H9 (cell line): ENCODE measurements around the gene CACTIN. TPM values are rescaled to one million over a fixed set of nuclear protein-coding genes. Genes with fewer than 3 reads are reported as not detected.
"Not testable (repeated sequence)": the region's sequence is repeated elsewhere in the genome, so short reads cannot be mapped to it uniquely, and the experiment has no call there.

Source experiments
- DNase-seq: peaks from one replicate; pipeline ENCODE4 v3.0.0-alpha.2; 2017
- H2AFZ ChIP-seq: one replicate; pipeline ENCODE4 v1.6.1; 2013; ENCODE audit warnings: mild to moderate bottlenecking, low read length, control low read depth, moderate library complexity
- H2AK5ac ChIP-seq: 2 replicates; pipeline ENCODE4 v1.6.1; 2013; ENCODE audit warnings: low read length, control low read depth, mixed read lengths; ENCODE audit not compliant: insufficient read length
- H2BK120ac ChIP-seq: one replicate; pipeline ENCODE4 v1.6.1; 2013; ENCODE audit warnings: low read depth, mild to moderate bottlenecking, low read length, control low read depth, inconsistent platforms; ENCODE audit not compliant: poor library complexity, severe bottlenecking
- H2BK12ac ChIP-seq: 2 replicates; pipeline ENCODE4 v1.6.1; 2013; ENCODE audit warnings: low read length, control low read depth, mixed read lengths, low read depth; ENCODE audit not compliant: insufficient read length
- H2BK15ac ChIP-seq: 2 replicates; pipeline ENCODE4 v1.6.1; 2013; ENCODE audit warnings: low read depth, low read length, control low read depth
- H2BK20ac ChIP-seq: one replicate; pipeline ENCODE4 v1.6.1; 2013; ENCODE audit warnings: low read depth, mild to moderate bottlenecking, low read length, control low read depth, inconsistent platforms; ENCODE audit not compliant: poor library complexity, severe bottlenecking
- H2BK5ac ChIP-seq: 2 replicates; pipeline ENCODE4 v1.6.1; 2013; ENCODE audit warnings: low read length, control low read depth, mixed read lengths; ENCODE audit not compliant: insufficient read length
- H3K14ac ChIP-seq: 2 replicates; pipeline ENCODE4 v1.6.1; 2013; ENCODE audit warnings: low read length, control low read depth; ENCODE audit not compliant: insufficient read depth
- H3K18ac ChIP-seq: 2 replicates; pipeline ENCODE4 v1.6.1; 2013; ENCODE audit warnings: low read depth, mild to moderate bottlenecking, mixed read lengths, low read length, control low read depth; ENCODE audit not compliant: insufficient read length
- H3K23ac ChIP-seq: 2 replicates; pipeline ENCODE4 v1.6.1; 2013; ENCODE audit warnings: low read length, control low read depth, mixed read lengths, low read depth; ENCODE audit not compliant: insufficient read length
- H3K23me2 ChIP-seq: 2 replicates; pipeline ENCODE4 v1.6.1; 2013; ENCODE audit warnings: low read depth, mild to moderate bottlenecking, mixed read lengths, low read length, control low read depth; ENCODE audit not compliant: insufficient read length, poor library complexity, severe bottlenecking
- H3K27ac ChIP-seq: 2 replicates; pipeline ENCODE4 v1.5.1; 2013; ENCODE audit warnings: low read length, control low read depth, mixed read lengths, low read depth; ENCODE audit not compliant: insufficient read length
- H3K27me3 ChIP-seq: 2 replicates; pipeline ENCODE4 v1.6.1; 2013; ENCODE audit warnings: low read length, control low read depth, inconsistent platforms; ENCODE audit not compliant: insufficient read depth
- H3K4ac ChIP-seq: 2 replicates; pipeline ENCODE4 v1.6.1; 2013; ENCODE audit warnings: low read depth, mild to moderate bottlenecking, control low read depth, inconsistent platforms, low read length, moderate library complexity
- H3K4me1 ChIP-seq: 2 replicates; pipeline ENCODE4 v1.6.1; 2013; ENCODE audit warnings: low read length, control low read depth, inconsistent platforms; ENCODE audit not compliant: insufficient read depth
- H3K4me2 ChIP-seq: 2 replicates; pipeline ENCODE4 v1.6.1; 2013; ENCODE audit warnings: low read length, control low read depth, mixed read lengths; ENCODE audit not compliant: insufficient read length, insufficient read depth
- H3K56ac ChIP-seq: 2 replicates; pipeline ENCODE4 v1.6.1; 2013; ENCODE audit warnings: low read depth, mild to moderate bottlenecking, mixed read lengths, low read length, control low read depth; ENCODE audit not compliant: insufficient read length
- H3K79me1 ChIP-seq: 2 replicates; pipeline ENCODE4 v1.6.1; 2013; ENCODE audit warnings: low read depth, mild to moderate bottlenecking, moderate library complexity, low read length, control low read depth, inconsistent platforms; ENCODE audit not compliant: insufficient read depth, poor library complexity, severe bottlenecking
- H3K79me2 ChIP-seq: 2 replicates; pipeline ENCODE4 v1.6.1; 2013; ENCODE audit warnings: low read length, control low read depth, inconsistent platforms; ENCODE audit not compliant: insufficient read depth
- H3K9ac ChIP-seq: 2 replicates; pipeline ENCODE4 v1.6.1; 2013; ENCODE audit warnings: low read length, control low read depth, mixed read lengths; ENCODE audit not compliant: insufficient read length; ENCODE audit errors: extremely low read depth
- H3K9me3 ChIP-seq: one replicate; pipeline ENCODE4 v1.6.1; 2013; ENCODE audit warnings: low read depth, low read length, inconsistent platforms; ENCODE audit not compliant: control insufficient read depth
- H3T11ph ChIP-seq: one replicate; pipeline ENCODE4 v1.6.1; 2013; ENCODE audit warnings: mild to moderate bottlenecking, low read length, control low read depth, inconsistent platforms
- H4K20me1 ChIP-seq: one replicate; pipeline ENCODE4 v1.6.1; 2013; ENCODE audit not compliant: control insufficient read depth, insufficient read length, insufficient read depth
- H4K5ac ChIP-seq: 2 replicates; pipeline ENCODE4 v1.6.1; 2013; ENCODE audit warnings: low read depth, mild to moderate bottlenecking, mixed read lengths, low read length, control low read depth; ENCODE audit not compliant: insufficient read length
- H4K8ac ChIP-seq: replicated peaks from 2 replicates; pipeline ENCODE4 v1.6.1; 2013; ENCODE audit warnings: low read length, control low read depth, mixed read lengths, low read depth; ENCODE audit not compliant: insufficient read length
- H4K91ac ChIP-seq: 2 replicates; pipeline ENCODE4 v1.6.1; 2013; ENCODE audit warnings: low read depth, mild to moderate bottlenecking, moderate library complexity, mixed read lengths, low read length, control low read depth; ENCODE audit not compliant: insufficient read length
- H3K27ac Mint-ChIP-seq, 3 experiments: 2 replicates in 2 of 3; 3 replicates in 1 of 3; pipeline ENCODE4 v1.8.0; 2020 to 2021; ENCODE audit warnings: mixed read lengths in 3 of 3, mild to moderate bottlenecking in 1 of 3, moderate library complexity in 1 of 3
- H3K27me3 Mint-ChIP-seq: 2 replicates; pipeline ENCODE4 v1.8.0; 2021; ENCODE audit warnings: low read depth, mild to moderate bottlenecking, moderate library complexity, mixed read lengths
- H3K36me3 Mint-ChIP-seq, 3 experiments: 2 replicates in 2 of 3; 3 replicates in 1 of 3; pipeline ENCODE4 v1.8.0; 2020 to 2021; ENCODE audit warnings: low read depth in 3 of 3, mixed read lengths in 3 of 3; ENCODE audit not compliant: insufficient read depth in 1 of 3
- H3K4me1 Mint-ChIP-seq, 2 experiments: 2 replicates each; pipeline ENCODE4 v1.8.0; 2020; ENCODE audit warnings: mixed read lengths in 2 of 2
- H3K4me3 Mint-ChIP-seq, 2 experiments: 2 replicates in 1 of 2; 3 replicates in 1 of 2; pipeline ENCODE4 v1.8.0; 2020 to 2021; ENCODE audit warnings: mild to moderate bottlenecking in 2 of 2, mixed read lengths in 2 of 2, moderate library complexity in 1 of 2
- H3K9me3 Mint-ChIP-seq, 2 experiments: 2 replicates in 1 of 2; 3 replicates in 1 of 2; pipeline ENCODE4 v1.8.0; 2020; ENCODE audit warnings: mild to moderate bottlenecking in 2 of 2, mixed read lengths in 2 of 2, moderate library complexity in 1 of 2
- WGBS: extraction: QIAGEN DNeasy Blood & Tissue Kit; methylation state at CpG from one replicate; pipeline ENCODE4 v1.1.7; 2013; ENCODE audit warnings: missing lambda C conversion rate, low lambda C conversion rate, mixed read lengths; ENCODE audit not compliant: insufficient read length; ENCODE audit errors: extremely low coverage; 5-methylcytosine and 5-hydroxymethylcytosine counted together
- total RNA-seq: library from RNA; stranded (reverse); gene quantifications from 2 replicates; pipeline ENCODE4 v1.2.1, GENCODE V29; 2021
- TF ChIP-seq, protein P1 (sequence below): fragments of 200-600 bp; sonication (generic); conservative IDR thresholded peaks from 3 replicates; pipeline ENCODE4 v1.8.0; 2021; ENCODE audit warnings: antibody characterized with exemption, mild to moderate bottlenecking

The CACTIN gene
- total RNA-seq, 1 experiment from 2014 or later = 37.3 TPM

DNA sequence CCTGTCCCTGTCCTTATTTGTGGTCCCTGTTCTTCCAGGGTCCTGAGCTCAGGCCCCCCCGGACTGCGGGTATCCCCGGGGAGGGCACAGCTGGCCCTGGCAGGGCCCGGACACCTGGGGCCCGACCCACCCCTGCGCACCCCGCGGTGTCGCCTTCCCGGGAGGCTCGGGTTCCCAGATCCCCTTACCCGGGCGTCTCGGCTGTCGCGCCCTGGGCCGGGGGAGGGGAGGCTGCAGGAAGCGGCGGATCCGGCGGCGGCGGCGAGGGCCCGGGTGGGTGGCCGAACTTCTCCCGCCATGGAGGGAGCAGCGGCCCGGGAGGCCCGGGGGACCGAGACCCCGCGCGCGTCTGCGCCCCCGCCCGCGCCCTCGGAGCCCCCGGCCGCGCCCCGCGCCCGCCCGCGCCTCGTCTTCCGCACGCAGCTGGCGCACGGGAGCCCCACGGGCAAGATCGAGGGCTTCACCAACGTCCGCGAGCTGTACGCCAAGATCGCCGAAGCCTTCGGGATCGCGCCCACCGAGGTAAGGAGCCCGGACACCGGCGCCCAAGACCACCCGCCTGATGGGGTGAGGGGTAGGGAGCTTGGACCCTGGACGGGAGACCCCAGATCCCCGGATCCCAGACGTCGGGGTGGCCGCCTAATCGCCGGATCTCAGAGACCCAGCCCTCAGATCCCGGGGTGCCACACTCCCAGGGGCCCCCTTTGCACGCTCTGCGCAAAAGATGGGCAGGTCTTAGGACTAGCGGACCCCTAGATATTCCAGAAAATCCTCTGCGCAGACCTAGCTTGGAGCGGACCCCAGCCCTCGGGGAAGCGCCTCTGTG, 41.1 kb downstream of the CACTIN start, which contains the start of gene GIPC3:
TSS of gene GIPC3 (plus strand) at position 178 of the 826 bp plus-strand sequence. CDS start at position 298, 120 bp downstream.
- peak within 1 kb of the TSS; percentile 45 for H3K4me2 ChIP-seq

DNA sequence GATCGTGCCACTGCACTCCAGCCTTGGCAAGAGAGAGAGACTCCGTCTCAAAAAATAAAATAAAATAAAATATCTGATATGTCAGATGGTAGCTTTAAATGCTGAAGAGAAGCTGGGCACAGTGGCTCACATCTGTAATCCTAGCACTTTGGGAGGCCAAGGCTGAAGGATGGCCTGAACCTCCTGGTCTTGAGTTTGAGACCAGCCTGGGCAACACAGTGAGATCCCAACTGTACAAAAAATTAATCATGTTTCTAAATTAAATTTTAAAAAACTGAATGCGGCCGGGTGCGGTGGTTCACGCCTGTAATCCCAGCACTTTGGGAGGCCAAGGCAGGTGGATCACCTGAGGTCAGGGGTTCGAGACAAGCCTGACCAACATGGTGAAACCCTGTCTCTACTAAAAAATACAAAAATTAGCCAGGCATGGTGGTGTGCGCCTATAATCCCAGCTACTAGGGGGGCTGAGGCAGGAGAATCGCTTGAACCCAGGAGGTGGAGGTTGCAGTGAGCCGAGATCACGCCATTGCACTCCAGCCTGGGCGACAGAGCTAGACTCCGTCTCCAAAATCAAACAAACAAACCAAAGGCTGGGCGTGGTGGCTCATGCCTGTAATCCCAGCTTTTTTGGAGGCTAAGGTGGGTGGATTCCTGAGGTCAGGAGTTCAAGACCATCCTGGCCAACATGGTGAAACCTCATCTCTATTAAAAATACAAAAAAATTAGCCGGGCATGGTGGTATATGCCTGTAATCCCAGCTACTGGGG, 42.4 kb downstream of the CACTIN start:
- not testable (repeated sequence) for H3K9ac ChIP-seq, H3K4ac ChIP-seq, H3K79me1 ChIP-seq, H2BK20ac ChIP-seq, H2BK5ac ChIP-seq, H3K36me3 Mint-ChIP-seq, H2BK12ac ChIP-seq, H3K56ac ChIP-seq, H3K23ac ChIP-seq, H3K4me1 ChIP-seq, H4K91ac ChIP-seq, H2BK120ac ChIP-seq, H3K27me3 ChIP-seq, H3K23me2 ChIP-seq, H3K14ac ChIP-seq, H4K8ac ChIP-seq, H4K5ac ChIP-seq, H3K4me1 Mint-ChIP-seq, H3K4me2 ChIP-seq, H2AFZ ChIP-seq, H2BK15ac ChIP-seq, H3T11ph ChIP-seq, H3K27ac ChIP-seq, H2AK5ac ChIP-seq, H3K18ac ChIP-seq, H3K9me3 Mint-ChIP-seq, H3K79me2 ChIP-seq, H3K27ac Mint-ChIP-seq, H4K20me1 ChIP-seq, H3K9me3 ChIP-seq, DNase-seq
- Mint-ChIP-seq H3K4me3 (peak overlapping the region in 1 of 2 experiments; percentile 26; a peak in 1 of 5 replicates), H3K27me3 (peaks cover 73% of the 10 kb centered on the region)
- no CpG with 5 or more reads among the region's 15 CpGs for WGBS

More for the DNA sequence above, 41.1 kb downstream of the CACTIN start, which contains the start of gene GIPC3:
- Histone ChIP-seq H3K23ac (no peak within 1 kb of the TSS), H2BK5ac (no peak within 1 kb of the TSS), H2AFZ (no peak within 1 kb of the TSS), H3K14ac (no peak within 1 kb of the TSS; the same call in 1 of the 2 replicates), H2AK5ac (no peak within 1 kb of the TSS), H3K9me3 (no peaks in the 10 kb centered on the region), H3K23me2 (peaks cover 3% of the 10 kb centered on the region), H4K5ac (no peak within 1 kb of the TSS), H4K91ac (no peak within 1 kb of the TSS), H3K4ac (no peak within 1 kb of the TSS), H3T11ph (no peak within 1 kb of the TSS), H3K56ac (no peak within 1 kb of the TSS), H2BK12ac (no peak within 1 kb of the TSS), H3K79me1 (no peaks in the 10 kb centered on the region), H4K20me1 (no peaks in the 10 kb centered on the region), H3K27me3 (no peaks in the 10 kb centered on the region; the same call in 1 of the 2 replicates), H3K9ac (no peak within 1 kb of the TSS), H3K4me1 (no peaks in the 10 kb centered on the region; the same call in 1 of the 2 replicates), H3K18ac (no peak within 1 kb of the TSS), H4K8ac (no peak within 1 kb of the TSS), H3K27ac (no peak within 1 kb of the TSS), H2BK20ac (no peak within 1 kb of the TSS), H2BK15ac (no peak within 1 kb of the TSS), H2BK120ac (no peak within 1 kb of the TSS), H3K79me2 (no peaks in the 10 kb centered on the region)
- Mint-ChIP-seq H3K27ac (no peak within 1 kb of the TSS), H3K36me3 (no peaks in the 10 kb centered on the region; a peak in 1 of 7 replicates), H3K9me3 (peaks cover 4% of the 10 kb centered on the region in 2 experiments), H3K27me3 (peaks cover 65% of the 10 kb centered on the region), H3K4me1 (no peaks in the 10 kb centered on the region), H3K4me3 (peak within 1 kb of the TSS; percentile 29 to 68)
- TF ChIP-seq, protein P1, sequence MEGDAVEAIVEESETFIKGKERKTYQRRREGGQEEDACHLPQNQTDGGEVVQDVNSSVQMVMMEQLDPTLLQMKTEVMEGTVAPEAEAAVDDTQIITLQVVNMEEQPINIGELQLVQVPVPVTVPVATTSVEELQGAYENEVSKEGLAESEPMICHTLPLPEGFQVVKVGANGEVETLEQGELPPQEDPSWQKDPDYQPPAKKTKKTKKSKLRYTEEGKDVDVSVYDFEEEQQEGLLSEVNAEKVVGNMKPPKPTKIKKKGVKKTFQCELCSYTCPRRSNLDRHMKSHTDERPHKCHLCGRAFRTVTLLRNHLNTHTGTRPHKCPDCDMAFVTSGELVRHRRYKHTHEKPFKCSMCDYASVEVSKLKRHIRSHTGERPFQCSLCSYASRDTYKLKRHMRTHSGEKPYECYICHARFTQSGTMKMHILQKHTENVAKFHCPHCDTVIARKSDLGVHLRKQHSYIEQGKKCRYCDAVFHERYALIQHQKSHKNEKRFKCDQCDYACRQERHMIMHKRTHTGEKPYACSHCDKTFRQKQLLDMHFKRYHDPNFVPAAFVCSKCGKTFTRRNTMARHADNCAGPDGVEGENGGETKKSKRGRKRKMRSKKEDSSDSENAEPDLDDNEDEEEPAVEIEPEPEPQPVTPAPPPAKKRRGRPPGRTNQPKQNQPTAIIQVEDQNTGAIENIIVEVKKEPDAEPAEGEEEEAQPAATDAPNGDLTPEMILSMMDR = no peak
- WGBS = no CpG with 5 or more reads among the region's 84 CpGs
- no peak for DNase-seq
